Psoas muscle (tissue), 8 donors: ENCODE results near the gene NADSYN1. TPM values are rescaled to one million over a fixed set of nuclear protein-coding genes. Genes with fewer than 3 reads are reported as not detected.

Experiments used
- ATAC-seq, 4 donors: fragments of 200-7000 bp; cut with Tn5 transposase; one replicate each; pipeline ENCODE4 v1.9.1; 2020; ENCODE audit warnings: moderate library complexity in 3 of 4, mild to moderate bottlenecking in 2 of 4
- DNase-seq, 2 donors: peaks; one replicate each; pipeline ENCODE4 v3.0.0-alpha.2; 2020
- H3K27ac ChIP-seq: fragments of 200-600 bp; one replicate; pipeline ENCODE4 v1.8.0; 2022
- H3K27me3 ChIP-seq, 3 donors: fragments of 200-600 bp in 1 of 3; one replicate each; pipeline versions ENCODE4 v1.6.1 to v1.8.0; 2013 to 2022; ENCODE audit warnings: low read length in 2 of 3, mild to moderate bottlenecking in 2 of 3, moderate library complexity in 1 of 3; ENCODE audit not compliant: insufficient read depth in 3 of 3
- H3K36me3 ChIP-seq, 2 donors: fragments of 200-600 bp in 1 of 2; one replicate each; pipeline versions ENCODE4 v1.6.1 to v1.8.0; 2013 to 2022; ENCODE audit warnings: low read depth in 1 of 2, mild to moderate bottlenecking in 1 of 2, moderate library complexity in 1 of 2; ENCODE audit not compliant: insufficient read depth in 1 of 2
- H3K4me1 ChIP-seq: fragments of 200-600 bp; one replicate; pipeline ENCODE4 v1.8.0; 2022
- H3K4me3 ChIP-seq: fragments of 200-600 bp; one replicate; pipeline ENCODE4 v1.8.0; 2022; ENCODE audit warnings: mild to moderate bottlenecking
- H3K9me3 ChIP-seq: fragments of 200-600 bp; one replicate; pipeline ENCODE4 v1.8.0; 2022
- CTCF ChIP-seq: fragments of 200-600 bp; IDR thresholded peaks from one replicate; pipeline ENCODE4 v1.8.0; 2022; ENCODE audit warnings: antibody characterized with exemption
- WGBS, 3 donors: extraction: QIAGEN DNeasy Blood & Tissue Kit; methylation state at CpG; one replicate each; pipeline versions ENCODE4 v1.1.6 to v1.1.7; 2013; 5-methylcytosine and 5-hydroxymethylcytosine counted together
- intact Hi-C, 2 donors: fragments of 100-400 bp; cut with DNase I; formaldehyde crosslinking; loops; one replicate each; pipeline versions ENCODE4 v1.11.0 to v1.14.2; 2022
- polyA plus RNA-seq, 3 donors: library from polyadenylated mRNA; stranded (reverse); fragments of 200-250 nt; gene quantifications; one replicate each; pipeline ENCODE4 v1.2.3, GENCODE V29; 2013
- total RNA-seq, 4 donors: library from RNA; stranded (reverse); fragmentation: NEBNext Ultra II Directional in 2 of 4; extraction: Animal tissue kit (Norgen Biotek cat#: 25700) in 2 of 4; gene quantifications; one replicate each; pipeline versions ENCODE4 v1.2.1 to v1.2.4, GENCODE V29; 2021 to 2023
- donor health status: healthy with polysubstance abuse.
- donor health status: DM: no; HTN: no; CAD: no; lungs with moderate emphysema.
- donor health status: Bipolar disorder and iron deficiency.
- donor health status: healthy.
- donor health status: DM: yes; HTN: yes; CAD: no.
- donor health status: DM: no; HTN: no; CAD: no.
- donor health status: DM: no; HTN: no; CAD: no.
- donor health status: DM: yes; HTN: yes; CAD: no.

Gene NADSYN1
- total and polyA plus RNA-seq, 7 donors = 7.8 to 19.3 (median 13.0) TPM

DNA sequence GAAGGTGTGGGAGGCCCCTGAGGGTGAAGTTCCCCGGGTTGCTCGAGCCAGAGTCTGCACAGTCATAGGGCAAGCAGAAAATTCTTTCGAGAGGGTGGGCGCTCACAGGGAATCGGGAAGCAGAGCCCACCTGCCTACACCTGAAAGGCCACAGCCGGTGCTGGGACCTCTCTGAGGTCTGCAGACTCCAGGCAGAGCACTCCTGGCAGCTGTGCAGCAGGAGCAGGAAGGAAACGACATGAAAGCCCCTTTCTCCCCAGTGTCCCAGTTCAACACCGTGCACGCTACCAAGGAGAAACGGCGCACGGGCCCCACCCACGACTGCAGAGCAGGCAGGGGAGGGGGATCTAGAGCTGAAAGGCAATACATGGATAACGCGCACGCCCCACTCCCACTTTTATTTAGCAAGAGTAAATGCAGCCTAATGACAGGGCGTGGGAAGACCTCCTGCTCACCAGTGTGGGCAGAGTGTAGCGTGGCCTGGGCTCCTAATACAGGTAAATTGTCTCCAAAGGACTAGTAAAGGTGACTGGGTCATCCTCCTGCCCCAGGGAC lies 18.4 kb upstream of the NADSYN1 start:
- peaks cover 7 to 28% of the 10 kb centered on the region in 2 donors for H3K36me3 ChIP-seq
- no peak overlapping the region for H3K4me3 ChIP-seq
- no peak for DNase-seq
- H3K9me3 ChIP-seq = no peaks in the 10 kb centered on the region
- no peak for TF ChIP-seq CTCF
- H3K27ac ChIP-seq = no peak overlapping the region
- H3K4me1 ChIP-seq = no peaks in the 10 kb centered on the region
- no peaks in the 10 kb centered on the region for H3K27me3 ChIP-seq
- intact Hi-C loops = no loop called here
- WGBS, 3 donors = 70 to 85% (median 76%) methylated on average over 18 of the region's 18 CpGs
- no peak for ATAC-seq

GRCh38 chr11:71435278-71435951 lies 17.6 kb upstream of the NADSYN1 start:
- DNase-seq (no peak), ATAC-seq (no peak)
- Histone ChIP-seq H3K27ac (no peak overlapping the region), H3K9me3 (no peaks in the 10 kb centered on the region), H3K4me3 (no peak overlapping the region), H3K27me3 (no peaks in the 10 kb centered on the region), H3K4me1 (no peaks in the 10 kb centered on the region), H3K36me3 (peaks cover 7 to 33% of the 10 kb centered on the region in 2 donors)
- WGBS, 3 donors = 92 to 96% (median 93%) methylated on average over 36 to 39 of the region's 39 CpGs
- no peak for TF ChIP-seq CTCF
- intact Hi-C loops = no loop called here

- H3K36me3 ChIP-seq = peaks cover 10 to 44% of the 10 kb centered on the region in 2 donors
- TF ChIP-seq CTCF = no peak
- H3K9me3 ChIP-seq = no peaks in the 10 kb centered on the region
- H3K4me3 ChIP-seq = no peak overlapping the region
- no peaks in the 10 kb centered on the region for H3K27me3 ChIP-seq
- H3K4me1 ChIP-seq = no peaks in the 10 kb centered on the region
- intact Hi-C loops = no loop called here
- DNase-seq = no peak
- no peak for ATAC-seq
- 93 to 95% (median 95%) methylated on average over 8 of the region's 8 CpGs for WGBS, 3 donors
- H3K27ac ChIP-seq = no peak overlapping the region
These were observed 16.1 kb upstream of the NADSYN1 start for GRCh38 chr11:71436861-71437260.

DNA sequence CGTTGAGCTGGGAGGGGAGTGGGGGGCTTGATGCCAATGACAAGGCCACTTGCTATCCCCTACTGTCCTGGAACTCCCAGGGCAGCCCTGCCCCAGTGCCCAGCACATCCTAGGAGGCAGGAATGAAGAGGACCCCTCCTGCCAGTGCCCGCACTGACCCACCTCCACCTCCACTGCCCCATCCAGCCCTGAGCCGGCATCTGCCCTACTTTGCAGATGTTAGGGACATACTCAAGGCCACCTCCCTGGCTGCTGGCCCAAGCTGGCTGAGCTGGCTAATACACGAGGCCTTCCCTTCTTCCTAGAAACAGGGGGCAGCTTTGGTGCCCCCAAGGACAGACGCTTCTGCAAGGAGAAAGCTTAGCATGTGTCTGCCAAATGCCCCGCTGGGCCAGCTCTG lies 15.6 kb upstream of the NADSYN1 start:
- peaks cover 10 to 50% of the 10 kb centered on the region in 2 donors for H3K36me3 ChIP-seq
- H3K27me3 ChIP-seq = no peaks in the 10 kb centered on the region
- no peak for TF ChIP-seq CTCF
- H3K9me3 ChIP-seq = no peaks in the 10 kb centered on the region
- no peak for DNase-seq
- H3K27ac ChIP-seq = no peak overlapping the region
- 77 to 91% (median 79%) methylated on average over 6 of the region's 6 CpGs for WGBS, 3 donors
- no peaks in the 10 kb centered on the region for H3K4me1 ChIP-seq
- no peak overlapping the region for H3K4me3 ChIP-seq
- no peak for ATAC-seq
- intact Hi-C loops = no loop called here
